Gastroesophageal sphincter (tissue), 4 donors: ENCODE measurements around the gene APOO. TPM values are rescaled to one million over a fixed set of nuclear protein-coding genes. Genes with fewer than 3 reads are reported as not detected.

Experiments used
- ATAC-seq: fragments of 150-250 bp; one replicate; pipeline ENCODE4 v1.9.1; 2016; ENCODE audit warnings: mild to moderate bottlenecking, moderate library complexity
- H3K27ac ChIP-seq, 4 donors: fragments of 200-600 bp; sonication (generic) in 3 of 4; 1 replicate in 3 of 4; 2 replicates in 1 of 4; pipeline ENCODE4 v1.5.1; 2016 to 2019
- H3K27me3 ChIP-seq: fragments of 200-600 bp; sonication (generic); one replicate; pipeline ENCODE4 v1.5.1; 2019
- H3K36me3 ChIP-seq, 2 donors: fragments of 200-600 bp; sonication (generic); one replicate each; pipeline ENCODE4 v1.5.1; 2019; ENCODE audit warnings: control low read depth in 1 of 2
- H3K4me1 ChIP-seq, 3 donors: fragments of 200-600 bp; sonication (generic); 1 replicate in 2 of 3; 2 replicates in 1 of 3; pipeline ENCODE4 v1.5.1; 2016 to 2019; ENCODE audit warnings: control low read depth in 2 of 3
- H3K4me3 ChIP-seq, 2 donors: fragments of 200-600 bp; sonication (generic); one replicate each; pipeline ENCODE4 v1.5.1; 2019; ENCODE audit warnings: mild to moderate bottlenecking in 1 of 2, moderate library complexity in 1 of 2
- H3K9me3 ChIP-seq, 3 donors: fragments of 200-600 bp; sonication (generic); one replicate each; pipeline ENCODE4 v1.5.1; 2017 to 2019; ENCODE audit warnings: control low read depth in 2 of 3
- CTCF ChIP-seq, 4 experiments: fragments of 200-600 bp in 2 of 4; fragments of 450-650 bp in 2 of 4; sonication (generic) in 1 of 4; IDR thresholded peaks; one replicate each; pipeline ENCODE4 v1.5.1; 2017 to 2019; ENCODE audit warnings: antibody characterized with exemption in 4 of 4, mild to moderate bottlenecking in 2 of 4, moderate library complexity in 2 of 4
- EP300 ChIP-seq: sonication (generic); formaldehyde crosslinking; IDR thresholded peaks from one replicate; pipeline ENCODE4 v1.6.1; 2017; ENCODE audit warnings: antibody characterized with exemption, mild to moderate bottlenecking
- POLR2A ChIP-seq, 2 donors: fragments of 450-650 bp; IDR thresholded peaks; one replicate each; pipeline ENCODE4 v1.6.1; 2017; ENCODE audit warnings: antibody characterized with exemption in 2 of 2, mild to moderate bottlenecking in 2 of 2, moderate library complexity in 1 of 2
- POLR2AphosphoS5 ChIP-seq: sonication (generic); formaldehyde crosslinking; IDR thresholded peaks from one replicate; pipeline ENCODE4 v1.6.1; 2017; ENCODE audit warnings: antibody characterized with exemption
- WGBS, 2 donors: methylation state at CpG; one replicate each; pipeline ENCODE4 v1.1.5; 2018; ENCODE audit warnings: low coverage in 1 of 2; 5-methylcytosine and 5-hydroxymethylcytosine counted together
- total RNA-seq, 4 donors: library from RNA; depleted of rRNA; stranded (reverse); fragments of >200 nt; gene quantifications; one replicate each; pipeline ENCODE4 v1.1.0, GENCODE V29; 2016

Gene APOO
- total RNA-seq, 4 donors from 2014 or later, result 4.5 to 19.8 (median 8.7) TPM

GRCh38 chrX:23952391-23952790 is 44.7 kb upstream of the APOO start:
- Histone ChIP-seq H3K36me3 (no peaks in the 10 kb centered on the region), H3K27me3 (no peaks in the 10 kb centered on the region), H3K4me1 (no peaks in the 10 kb centered on the region), H3K4me3 (no peak overlapping the region), H3K9me3 (no peaks in the 10 kb centered on the region), H3K27ac (no peak overlapping the region)
- 79% methylated on average over 3 of the region's 3 CpGs for WGBS, 2 donors
- ATAC-seq, result no peak
- TF ChIP-seq POLR2AphosphoS5 (no peak), EP300 (no peak), CTCF (IDR thresholded peaks at IDR 0.05) (no peak), POLR2A (IDR thresholded peaks at IDR 0.05) (no peak)

- no peaks in the 10 kb centered on the region for H3K27me3 ChIP-seq
- no peak overlapping the region for H3K4me3 ChIP-seq
- H3K36me3 ChIP-seq, result no peaks in the 10 kb centered on the region
- 89% methylated on average over 1 of the region's 1 CpG; no CpG with 5 or more reads in 1 of the 2 donors for WGBS, 2 donors
- H3K9me3 ChIP-seq, result no peaks in the 10 kb centered on the region
- H3K4me1 ChIP-seq, result no peaks in the 10 kb centered on the region
- no peak overlapping the region for H3K27ac ChIP-seq
- ATAC-seq, result no peak
- TF ChIP-seq POLR2A (IDR thresholded peaks at IDR 0.05) (no peak), EP300 (no peak), POLR2AphosphoS5 (peak; percentile 4), CTCF (IDR thresholded peaks at IDR 0.05) (no peak)
Observed at GRCh38 chrX:23945206-23945605, 37.5 kb upstream of the APOO start.

- Histone ChIP-seq H3K27me3 (no peaks in the 10 kb centered on the region), H3K36me3 (no peaks in the 10 kb centered on the region), H3K27ac (no peak overlapping the region), H3K4me1 (no peaks in the 10 kb centered on the region), H3K9me3 (no peaks in the 10 kb centered on the region), H3K4me3 (no peak overlapping the region)
- no peak for ATAC-seq
- no peak for TF ChIP-seq EP300
- 13% methylated on average over 1 of the region's 1 CpG; no CpG with 5 or more reads in 1 of the 2 donors for WGBS, 2 donors
Observed at GRCh38 chrX:23944234-23944633, 36.5 kb upstream of the APOO start.

- H3K27me3 ChIP-seq, result no peaks in the 10 kb centered on the region
- H3K36me3 ChIP-seq, result no peaks in the 10 kb centered on the region
- no peak overlapping the region for H3K4me3 ChIP-seq
- no peak for ATAC-seq
- H3K9me3 ChIP-seq, result no peaks in the 10 kb centered on the region
- H3K4me1 ChIP-seq, result no peaks in the 10 kb centered on the region
- H3K27ac ChIP-seq, result no peak overlapping the region
- 36 to 57% methylated on average over 1 of the region's 1 CpG for WGBS, 2 donors
- no peak for TF ChIP-seq CTCF (IDR thresholded peaks at IDR 0.05)
- no peak for TF ChIP-seq POLR2AphosphoS5
- no peak for TF ChIP-seq EP300
- TF ChIP-seq POLR2A (IDR thresholded peaks at IDR 0.05), result no peak
Observed at GRCh38 chrX:23939203-23939602, 31.5 kb upstream of the APOO start.

GRCh38 chrX:23938690-23939089 is 31.0 kb upstream of the APOO start:
- H3K4me3 ChIP-seq, result no peak overlapping the region
- no peak for ATAC-seq
- no peaks in the 10 kb centered on the region for H3K27me3 ChIP-seq
- no peaks in the 10 kb centered on the region for H3K9me3 ChIP-seq
- H3K36me3 ChIP-seq, result no peaks in the 10 kb centered on the region
- no peaks in the 10 kb centered on the region for H3K4me1 ChIP-seq
- TF ChIP-seq POLR2A (IDR thresholded peaks at IDR 0.05), result no peak
- TF ChIP-seq POLR2AphosphoS5, result peak; percentile 23
- no peak for TF ChIP-seq EP300
- H3K27ac ChIP-seq, result no peak overlapping the region
- 36 to 41% methylated on average over 1 of the region's 1 CpG for WGBS, 2 donors

- 63 to 100% methylated on average over 1 to 3 of the region's 4 CpGs for WGBS, 2 donors
- no peak for TF ChIP-seq POLR2AphosphoS5
- no peak for TF ChIP-seq EP300
- TF ChIP-seq CTCF (IDR thresholded peaks at IDR 0.05), result no peak
- no peak for TF ChIP-seq POLR2A (IDR thresholded peaks at IDR 0.05)
- Histone ChIP-seq H3K4me1 (no peaks in the 10 kb centered on the region), H3K27me3 (no peaks in the 10 kb centered on the region), H3K36me3 (no peaks in the 10 kb centered on the region), H3K4me3 (no peak overlapping the region), H3K9me3 (no peaks in the 10 kb centered on the region), H3K27ac (no peak overlapping the region)
- ATAC-seq, result no peak
Observed at GRCh38 chrX:23937100-23937499, 29.4 kb upstream of the APOO start.
